GM06990 (cell line): Measurements from ENCODE around the gene JAZF1.

Experiments used
- DNase-seq: peaks from one replicate; pipeline ENCODE4 v3.0.0-alpha.2; 2011; ENCODE audit not compliant: insufficient read length; ENCODE audit errors: extremely low read depth
- H3K27me3 ChIP-seq: replicated peaks from 2 replicates; pipeline ENCODE4 v1.6.0; 2011; ENCODE audit warnings: low read length; ENCODE audit not compliant: control insufficient read depth, insufficient read depth
- H3K36me3 ChIP-seq: 2 replicates; pipeline ENCODE4 v1.5.1; 2011; ENCODE audit warnings: low read length; ENCODE audit not compliant: control insufficient read depth, insufficient read depth
- H3K4me3 ChIP-seq: replicated peaks from 2 replicates; pipeline ENCODE4 v1.5.1; 2011; ENCODE audit warnings: low read depth, mild to moderate bottlenecking, control low read depth, low read length
- CTCF ChIP-seq: IDR thresholded peaks from 2 replicates; pipeline ENCODE4 v1.5.1; 2011; ENCODE audit warnings: low read length, control low read depth, mild to moderate bottlenecking, inconsistent platforms; ENCODE audit not compliant: insufficient read depth, poor library complexity, severe bottlenecking

JAZF1 gene

DNA sequence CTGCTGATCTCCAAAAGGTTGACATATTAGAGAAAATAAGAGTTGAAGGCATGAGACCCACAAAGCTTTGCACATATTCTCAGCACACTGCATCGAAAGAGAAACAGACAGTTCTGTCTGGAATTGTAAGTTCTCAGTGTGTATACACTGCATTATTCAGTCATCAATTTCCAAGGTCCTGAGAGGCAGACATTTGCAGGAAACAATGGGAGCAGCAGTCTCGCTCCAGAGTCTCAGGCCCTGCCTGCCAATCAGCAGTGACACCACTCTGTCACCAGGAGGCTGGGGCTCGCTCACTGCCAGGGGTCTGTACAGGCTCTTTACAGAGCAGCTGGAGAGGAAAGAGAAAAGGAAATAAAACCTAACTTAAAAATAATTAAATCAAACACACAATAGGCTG is 36.3 kb downstream of the JAZF1 start:
- Histone ChIP-seq H3K4me3 (no peak overlapping the region), H3K36me3 (no peaks in the 10 kb centered on the region), H3K27me3 (no peaks in the 10 kb centered on the region; the same call in 1 of the 2 replicates)
- DNase-seq: no peak
- no peak for TF ChIP-seq CTCF

GRCh38 chr7:28142650-28143049 is 37.9 kb downstream of the JAZF1 start:
- TF ChIP-seq CTCF: peak; percentile 35
- no peaks in the 10 kb centered on the region for H3K36me3 ChIP-seq
- no peak overlapping the region for H3K4me3 ChIP-seq

GRCh38 chr7:28140979-28141378 is 39.6 kb downstream of the JAZF1 start:
- DNase-seq: no peak
- TF ChIP-seq CTCF: no peak
- H3K36me3 ChIP-seq: no peaks in the 10 kb centered on the region
- peaks cover 7% of the 10 kb centered on the region for H3K27me3 ChIP-seq
- no peak overlapping the region for H3K4me3 ChIP-seq

More at GRCh38 chr7:28142650-28143049, 37.9 kb downstream of the JAZF1 start:
- no peak for DNase-seq
- H3K27me3 ChIP-seq: no peaks in the 10 kb centered on the region; the same call in 1 of the 2 replicates

GRCh38 chr7:28138837-28139236 is 41.8 kb downstream of the JAZF1 start:
- no peak for DNase-seq
- H3K4me3 ChIP-seq: no peak overlapping the region
- H3K36me3 ChIP-seq: no peaks in the 10 kb centered on the region
- no peak for TF ChIP-seq CTCF
- peaks cover 7% of the 10 kb centered on the region for H3K27me3 ChIP-seq

GRCh38 chr7:28137463-28137862 is 43.1 kb downstream of the JAZF1 start:
- H3K36me3 ChIP-seq: no peaks in the 10 kb centered on the region
- H3K4me3 ChIP-seq: no peak overlapping the region
- no peak for TF ChIP-seq CTCF
- peaks cover 7% of the 10 kb centered on the region for H3K27me3 ChIP-seq
- DNase-seq: no peak

GRCh38 chr7:28136885-28137284 is 43.7 kb downstream of the JAZF1 start:
- Histone ChIP-seq H3K4me3 (no peak overlapping the region), H3K36me3 (no peaks in the 10 kb centered on the region), H3K27me3 (peaks cover 7% of the 10 kb centered on the region)
- no peak for TF ChIP-seq CTCF
- DNase-seq: no peak
